Neural progenitor cell (in vitro differentiated cells): ENCODE measurements around the gene SLC39A13.

Experiments used
- CTCF ChIP-seq: fragments of 200-600 bp; sonication (generic); IDR thresholded peaks from 2 replicates; pipeline ENCODE4 v1.5.1; 2017; ENCODE audit warnings: antibody characterized with exemption, mild to moderate bottlenecking
- EZH2 ChIP-seq: fragments of 200-600 bp; sonication (generic); IDR thresholded peaks from 2 replicates; pipeline ENCODE4 v1.6.1; 2017; ENCODE audit warnings: antibody characterized with exemption, mild to moderate bottlenecking, moderate library complexity
- EZH2phosphoT487 ChIP-seq: fragments of 200-600 bp; sonication (generic); IDR thresholded peaks from 2 replicates; pipeline ENCODE4 v1.6.1; 2017; ENCODE audit warnings: antibody characterized with exemption

GRCh38 chr11:47410370-47411264 is 2.2 kb downstream of the SLC39A13 start:
- TF ChIP-seq EZH2phosphoT487 (no peak), EZH2 (no peak), CTCF (no peak)
